ENCODE results near the gene BCAS1.

- TF ChIP-seq POLR2A (IDR thresholded peaks at IDR 0.05; ENCODE audit: low read depth, low read length) (no peak), CTCF (IDR thresholded peaks at IDR 0.05; ENCODE audit: extremely low read depth in 1 of 2, insufficient read depth in 1 of 2, low read depth in 1 of 2, low read length in 2 of 2) (no peak), EZH2 (IDR thresholded peaks at IDR 0.05; ENCODE audit: borderline replicate concordance, low read depth, low read length, severe bottlenecking) (no peak), GATA2 (IDR thresholded peaks at IDR 0.05; ENCODE audit: insufficient read depth, insufficient read length, low read depth, low read length) (no peak), JUN (IDR thresholded peaks at IDR 0.05; ENCODE audit: borderline replicate concordance, insufficient read depth, insufficient read length, low read depth) (no peak), MAX (IDR thresholded peaks at IDR 0.05; ENCODE audit: insufficient read depth, insufficient read length) (no peak), POLR2AphosphoS5 (IDR thresholded peaks at IDR 0.05; ENCODE audit: insufficient read depth, low read depth, low read length) (no peak)
These were observed 42.0 kb downstream of the BCAS1 start for GRCh38 chr20:54028276-54029011.
